Peyer's patch (tissue), 4 donors: ENCODE data around the gene PSAPL1.

ENCODE experiments used
- CTCF ChIP-seq, 6 experiments: fragments of 450-650 bp in 4 of 6; fragments of 200-600 bp in 2 of 6; sonication (generic) in 1 of 6; IDR thresholded peaks; one replicate each; pipeline ENCODE4 v1.5.1; 2017 to 2019; ENCODE audit warnings: antibody characterized with exemption in 6 of 6, mild to moderate bottlenecking in 3 of 6, moderate library complexity in 1 of 6
- POLR2A ChIP-seq, 2 donors: fragments of 450-650 bp; IDR thresholded peaks; one replicate each; pipeline ENCODE4 v1.5.1; 2017; ENCODE audit warnings: antibody characterized with exemption in 2 of 2, mild to moderate bottlenecking in 2 of 2, moderate library complexity in 2 of 2

GRCh38 chr4:7426525-7427171 is 8.1 kb downstream of the PSAPL1 start:
- TF ChIP-seq POLR2A (IDR thresholded peaks at IDR 0.05), result no peak
- TF ChIP-seq CTCF (IDR thresholded peaks at IDR 0.05), result no peak
